ENCODE measurements around the gene PRL. TPM values are rescaled to one million over a fixed set of nuclear protein-coding genes. Genes with fewer than 3 reads are reported as not detected.

PRL gene
- total RNA-seq, 4 donors from 2014 or later = not detected

GRCh38 chr6:22325481-22325880 is 28.6 kb upstream of the PRL start:
- H3K9me3 ChIP-seq = no peaks in the 10 kb centered on the region
- H3K36me3 ChIP-seq = no peaks in the 10 kb centered on the region
- no peak for DNase-seq
- TF ChIP-seq CTCF (IDR thresholded peaks at IDR 0.05) (no peak), POLR2A (IDR thresholded peaks at IDR 0.05) (no peak)
- H3K4me3 ChIP-seq (replicated peaks in 1 of 3) = no peak overlapping the region
- H3K27me3 ChIP-seq = no peaks in the 10 kb centered on the region
- H3K27ac ChIP-seq = no peak overlapping the region
- no peaks in the 10 kb centered on the region for H3K4me1 ChIP-seq
- intact Hi-C loops (cut with DNase I) = no loop called here

- H3K27ac ChIP-seq = no peak overlapping the region
- no peak overlapping the region for H3K4me3 ChIP-seq (replicated peaks in 1 of 3)
- H3K27me3 ChIP-seq = no peaks in the 10 kb centered on the region
- DNase-seq = no peak
- no peak for TF ChIP-seq POLR2A (IDR thresholded peaks at IDR 0.05)
- no peak for TF ChIP-seq CTCF (IDR thresholded peaks at IDR 0.05)
- H3K36me3 ChIP-seq = no peaks in the 10 kb centered on the region
- H3K4me1 ChIP-seq = no peaks in the 10 kb centered on the region
- intact Hi-C loops (cut with DNase I) = no loop called here
- no peaks in the 10 kb centered on the region for H3K9me3 ChIP-seq
- WGBS, 2 donors = 93 to 100% methylated on average over 1 of the region's 1 CpG
Observed at GRCh38 chr6:22323848-22324247, 27.0 kb upstream of the PRL start.

GRCh38 chr6:22322103-22323030 is 25.5 kb upstream of the PRL start:
- H3K27me3 ChIP-seq = no peaks in the 10 kb centered on the region
- no peaks in the 10 kb centered on the region for H3K9me3 ChIP-seq
- DNase-seq = no peak
- H3K36me3 ChIP-seq = no peaks in the 10 kb centered on the region
- TF ChIP-seq POLR2A (IDR thresholded peaks at IDR 0.05) = no peak
- TF ChIP-seq CTCF (IDR thresholded peaks at IDR 0.05) = no peak
- H3K27ac ChIP-seq = no peak overlapping the region
- intact Hi-C loops (cut with DNase I) = no loop called here
- no peak overlapping the region for H3K4me3 ChIP-seq (replicated peaks in 1 of 3)
- no peaks in the 10 kb centered on the region for H3K4me1 ChIP-seq
- WGBS, 2 donors = 69 to 73% methylated on average over 7 of the region's 7 CpGs

- TF ChIP-seq CTCF (IDR thresholded peaks at IDR 0.05) (no peak), POLR2A (IDR thresholded peaks at IDR 0.05) (no peak)
- Histone ChIP-seq H3K36me3 (no peaks in the 10 kb centered on the region), H3K4me1 (no peaks in the 10 kb centered on the region), H3K27me3 (no peaks in the 10 kb centered on the region), H3K4me3 (replicated peaks in 1 of 3) (no peak overlapping the region), H3K9me3 (no peaks in the 10 kb centered on the region), H3K27ac (no peak overlapping the region)
- WGBS, 2 donors = 24 to 35% methylated on average over 1 of the region's 1 CpG
- intact Hi-C loops (cut with DNase I) = no loop called here
- DNase-seq = peak in 1 of 2 donors; percentile 13
Observed at GRCh38 chr6:22320750-22321149, 23.9 kb upstream of the PRL start.

GRCh38 chr6:22318404-22318803 is 21.6 kb upstream of the PRL start:
- Histone ChIP-seq H3K27ac (no peak overlapping the region), H3K4me1 (no peaks in the 10 kb centered on the region), H3K4me3 (replicated peaks in 1 of 3) (no peak overlapping the region), H3K36me3 (no peaks in the 10 kb centered on the region), H3K9me3 (no peaks in the 10 kb centered on the region), H3K27me3 (no peaks in the 10 kb centered on the region)
- WGBS, 2 donors = 86 to 88% methylated on average over 7 to 8 of the region's 22 CpGs
- TF ChIP-seq CTCF (IDR thresholded peaks at IDR 0.05) (no peak), POLR2A (IDR thresholded peaks at IDR 0.05) (no peak)
- intact Hi-C loops (cut with DNase I) = no loop called here
- no peak for DNase-seq
